K562 (cell line): ENCODE results near the gene NIPAL3. TPM values are rescaled to one million over a fixed set of nuclear protein-coding genes. Genes with fewer than 3 reads are reported as not detected.

ENCODE experiments used
- ATAC-seq: fragments of 200-7000 bp; cut with Tn5 transposase; 3 replicates; pipeline ENCODE4 v1.9.1; 2020; ENCODE audit warnings: moderate library complexity
- BruUV-seq: library from RNA; stranded (reverse); fragments of 400-500 nt; replicated peaks from 2 replicates; lab custom pipeline; 2021; lab: Mats Ljungman, UMichigan
- CTCF ChIA-PET: fragments of 300-600 bp; formaldehyde crosslinking; extraction: SDS; loops from one replicate; lab custom pipeline; 2021; ENCODE audit warnings: low intra/inter-chr PET ratio; lab: Yijun Ruan, JAX
- POLR2A ChIA-PET: fragments of 300-600, 350-650 bp; sonication (Branson Sonifier 250); formaldehyde crosslinking; extraction: SDS; loops from one replicate; lab custom pipeline; 2021; ENCODE audit warnings: antibody characterized with exemption, inconsistent platforms; lab: Yijun Ruan, JAX
- DNase-seq, 4 experiments: peaks; one replicate each; pipeline versions ENCODE4 v3.0.0 to v3.0.0-alpha.2; 2011 to 2018; ENCODE audit warnings: low spot score in 3 of 4, mixed read lengths in 3 of 4; ENCODE audit errors: extremely low read depth in 1 of 4
- FAIRE-seq: peaks from 2 replicates; lab custom pipeline; 2011; peaks lifted over from hg19 to GRCh38; lab: Jason Lieb, UNC
- H2AFZ ChIP-seq: 2 replicates; pipeline ENCODE4 v1.6.0; 2011; ENCODE audit warnings: low read depth, low read length, control low read depth, inconsistent platforms
- H3K27ac ChIP-seq: fragments of 200-600 bp; 3 replicates; pipeline ENCODE4 v1.8.0; 2011; ENCODE audit warnings: low read depth, mild to moderate bottlenecking, control low read depth, inconsistent platforms, low read length, moderate library complexity, mixed read lengths; ENCODE audit errors: extremely low read depth
- H3K27me3 ChIP-seq, 2 experiments: fragments of 300-600 bp in 1 of 2; 2 replicates in 1 of 2; 3 replicates in 1 of 2; pipeline versions ENCODE4 v1.6.0 to v1.8.0; 2011; ENCODE audit warnings: inconsistent platforms in 2 of 2, low read length in 2 of 2, mild to moderate bottlenecking in 1 of 2, mixed read lengths in 1 of 2, moderate library complexity in 1 of 2; ENCODE audit not compliant: control insufficient read depth in 2 of 2, insufficient read depth in 2 of 2
- H3K36me3 ChIP-seq: fragments of 300-600 bp; 3 replicates; pipeline ENCODE4 v1.8.0; 2011; ENCODE audit warnings: mild to moderate bottlenecking, low read length, inconsistent platforms; ENCODE audit not compliant: control insufficient read depth, insufficient read depth
- H3K4me1 ChIP-seq, 2 experiments: fragments of 200-600 bp in 1 of 2; replicated peaks in 1 of 2; 2 replicates in 1 of 2; 3 replicates in 1 of 2; pipeline versions ENCODE4 v1.5.1 to v1.8.0; 2011; ENCODE audit warnings: inconsistent platforms in 2 of 2, low read length in 2 of 2, mild to moderate bottlenecking in 1 of 2, mixed read lengths in 1 of 2, moderate library complexity in 1 of 2; ENCODE audit not compliant: control insufficient read depth in 2 of 2, insufficient read depth in 2 of 2
- H3K4me2 ChIP-seq: 2 replicates; pipeline ENCODE4 v1.6.1; 2011; ENCODE audit warnings: low read length, control low read depth, inconsistent platforms, mixed read lengths; ENCODE audit not compliant: insufficient read depth
- H3K4me3 ChIP-seq: fragments of 200-600 bp; sonication (generic), shearing (Covaris generic); 2 replicates; pipeline ENCODE4 v1.5.1; 2016; ENCODE audit warnings: control low read depth, inconsistent platforms
- H3K79me2 ChIP-seq: fragments of 200-600 bp; 3 replicates; pipeline ENCODE4 v1.8.0; 2011; ENCODE audit warnings: low read length, inconsistent platforms; ENCODE audit not compliant: control insufficient read depth, insufficient read depth
- H3K9ac ChIP-seq, 2 experiments: 2 replicates each; pipeline versions ENCODE4 v1.6.0 to v1.6.1; 2011; ENCODE audit warnings: low read depth in 2 of 2, low read length in 2 of 2, control low read depth in 1 of 2, inconsistent platforms in 1 of 2, mild to moderate bottlenecking in 1 of 2, mixed read lengths in 1 of 2; ENCODE audit not compliant: insufficient read depth in 1 of 2
- H3K9me1 ChIP-seq: one replicate; pipeline ENCODE4 v1.6.0; 2011; ENCODE audit warnings: inconsistent platforms, mild to moderate bottlenecking, low read length, moderate library complexity; ENCODE audit not compliant: control insufficient read depth, insufficient read depth
- H3K9me3 ChIP-seq: replicated peaks from 2 replicates; pipeline ENCODE4 v1.5.1; 2011; ENCODE audit warnings: low read depth, low read length, inconsistent platforms; ENCODE audit not compliant: control insufficient read depth, insufficient read depth
- H4K20me1 ChIP-seq: replicated peaks from 2 replicates; pipeline ENCODE4 v1.6.1; 2011; ENCODE audit warnings: low read length, inconsistent platforms, mixed read lengths; ENCODE audit not compliant: control insufficient read depth, insufficient read depth
- CBFA2T3 ChIP-seq: fragments of 450-650 bp; IDR thresholded peaks from 2 replicates; pipeline ENCODE4 v1.6.1; 2017
- LEF1 ChIP-seq: fragments of 450-650 bp; IDR thresholded peaks from 2 replicates; pipeline ENCODE4 v1.6.1; 2016; ENCODE audit warnings: mild to moderate bottlenecking
- NKRF ChIP-seq: fragments of 450-650 bp; IDR thresholded peaks from 2 replicates; pipeline ENCODE4 v1.6.1; 2016; ENCODE audit warnings: borderline replicate concordance
- PRDM10 ChIP-seq: fragments of 450-650 bp; IDR thresholded peaks from 2 replicates; pipeline ENCODE4 v1.6.1; 2018; ENCODE audit not compliant: partially characterized antibody
- WGBS: fragments of 100-300 bp; shearing (Covaris generic); methylation state at CpG from one replicate; pipeline ENCODE4 v1.1.6; 2016; ENCODE audit warnings: low coverage, mixed read lengths; ENCODE audit not compliant: insufficient coverage; ENCODE audit errors: missing lambda C conversion rate; 5-methylcytosine and 5-hydroxymethylcytosine counted together
- in situ Hi-C: fragments of 300-500 bp; cut with MboI; formaldehyde crosslinking; loops from 4 replicates; pipeline ENCODE4 v1.15.0; 2018; ENCODE audit warnings: inconsistent platforms, mixed read lengths
- intact Hi-C: fragments of 100-400 bp; cut with micrococcal nuclease; formaldehyde crosslinking; loops from 2 replicates; pipeline ENCODE4 v1.14.2; 2022
- polyA plus RNA-seq, 8 experiments: library from polyadenylated mRNA; depleted of rRNA in 4 of 8; stranded (reverse) in 5 of 8; unstranded in 3 of 8; fragments of >200 nt; fragmentation: Nextera tagmentation in 2 of 8; fragmentation: Illumina TruSeq in 1 of 8; extraction: Ambion mirVana in 2 of 8; extraction: Trizol in 1 of 8; gene quantifications; 2 replicates each; pipeline versions ENCODE4 v1.2.1 to v1.2.3, GENCODE V29; 2011 to 2014; ENCODE audit warnings: inconsistent platforms in 1 of 8, missing spikeins in 1 of 8
- total RNA-seq, 7 experiments: library from RNA; depleted of rRNA in 6 of 7; stranded (reverse); fragments of >200 nt in 6 of 7; fragmentation: Illumina TruSeq in 2 of 7; extraction: Trizol in 2 of 7; gene quantifications; 2 replicates each; pipeline versions ENCODE4 v1.2.1 to v1.2.3, GENCODE V29; 2011 to 2021; ENCODE audit warnings: low replicate concordance in 1 of 7

The NIPAL3 gene
- total and polyA plus RNA-seq, 9 of the 15 experiments (the other 6 are each of a cell fraction or from before 2014, with no cell fraction given) = 10.5 to 26.3 (median 16.0) TPM

- no peaks in the 10 kb centered on the region for H3K79me2 ChIP-seq
- H3K9me1 ChIP-seq = no peaks in the 10 kb centered on the region
- 0 out of 2 replicates have a peak, but pooled peaks cover 5% of the 10 kb centered on the region for H4K20me1 ChIP-seq
- POLR2A ChIA-PET = interaction anchor here (0.7 to 1.3 kb wide), 4 partner anchors 8 to 15 kb away, joined by 3 to 5 read pairs (median 4); partner anchors contain the start of gene NIPAL3
- H3K4me2 ChIP-seq = no peak overlapping the region
- DNase-seq (no peak), ATAC-seq (no peak), FAIRE-seq (no peak)
- 70% methylated on average over 1 of the region's 1 CpG for WGBS
- no peak overlapping the region for H3K9ac ChIP-seq
- no peak overlapping the region for H3K27ac ChIP-seq
- H2AFZ ChIP-seq = no peak overlapping the region
- no peaks in the 10 kb centered on the region for H3K27me3 ChIP-seq
- H3K4me3 ChIP-seq = no peak overlapping the region
- in situ Hi-C loops = no loop called here
- CTCF ChIA-PET = no interaction called here
- H3K36me3 ChIP-seq = peaks cover 12% of the 10 kb centered on the region; the same call in 2 of the 3 replicates
- H3K9me3 ChIP-seq = no peaks in the 10 kb centered on the region
- peaks cover 3 to 4% of the 10 kb centered on the region in 2 experiments; a peak in 2 of 5 replicates for H3K4me1 ChIP-seq
- no TSS peak for BruUV-seq
- intact Hi-C loops = no loop called here
- peak; percentile 24; the same call in 1 of the 2 replicates for TF ChIP-seq CBFA2T3
- TF ChIP-seq NKRF = no peak
These were observed 11.9 kb downstream of the NIPAL3 start for GRCh38 chr1:24427545-24427862.

GRCh38 chr1:24435782-24436365, 20.3 kb downstream of the NIPAL3 start:
- Histone ChIP-seq H3K27ac (no peak overlapping the region), H3K4me1 (peaks cover 6 to 18% of the 10 kb centered on the region in 2 experiments; a peak in 4 of 5 replicates), H3K9ac (no peak overlapping the region), H3K79me2 (peaks cover 4% of the 10 kb centered on the region; the same call in 1 of the 3 replicates), H3K36me3 (peaks cover 12% of the 10 kb centered on the region; the same call in 2 of the 3 replicates), H2AFZ (no peak overlapping the region), H3K27me3 (no peaks in the 10 kb centered on the region), H4K20me1 (0 out of 2 replicates have a peak, but pooled peaks cover 3% of the 10 kb centered on the region), H3K9me3 (no peaks in the 10 kb centered on the region), H3K9me1 (no peaks in the 10 kb centered on the region), H3K4me2 (no peak overlapping the region), H3K4me3 (no peak overlapping the region)
- no TSS peak for BruUV-seq
- WGBS = 78% methylated on average over 8 of the region's 8 CpGs
- ChIA-PET POLR2A (no interaction called here), CTCF (no interaction called here)
- DNase-seq (no peak), ATAC-seq (no peak), FAIRE-seq (no peak)
- TF ChIP-seq PRDM10 (peak; percentile 61), LEF1 (no peak)
- intact Hi-C loops = no loop called here
- in situ Hi-C loops = no loop called here
